NCI-H2081 (cell line): Measurements from ENCODE around the gene CTNND2.
"Not testable (repeated sequence)": the region's sequence is repeated elsewhere in the genome, so short reads cannot be mapped to it uniquely, and the experiment has no call there.

ENCODE experiments used
- DNase-seq, 2 experiments: peaks; one replicate each; lab custom pipeline; 2025; lab: John Stamatoyannopoulos, UW

CTNND2 gene

GRCh38 chr5:11313694-11314093 is 590.6 kb downstream of the CTNND2 start:
- DNase-seq, result not testable (repeated sequence)

GRCh38 chr5:11311731-11312130 is 592.5 kb downstream of the CTNND2 start:
- DNase-seq, result no peak

- DNase-seq, result no peak
Observed at GRCh38 chr5:11311272-11311671, 593.0 kb downstream of the CTNND2 start.

- no peak for DNase-seq
Observed at GRCh38 chr5:11310158-11310557, 594.1 kb downstream of the CTNND2 start.

- no peak for DNase-seq
Observed at GRCh38 chr5:11306365-11306764, 597.9 kb downstream of the CTNND2 start.

- DNase-seq, result no peak
Observed at GRCh38 chr5:11305245-11305644, 599.0 kb downstream of the CTNND2 start.

GRCh38 chr5:11304641-11305040 is 599.6 kb downstream of the CTNND2 start:
- DNase-seq, result no peak

- DNase-seq, result peak in 1 of 2 experiments; percentile 42
Observed at GRCh38 chr5:11302663-11303062, 601.6 kb downstream of the CTNND2 start.

- no peak for DNase-seq
Observed at GRCh38 chr5:11301171-11301570, 603.1 kb downstream of the CTNND2 start.

- DNase-seq, result no peak
Observed at GRCh38 chr5:11300736-11301135, 603.5 kb downstream of the CTNND2 start.

GRCh38 chr5:11298877-11299276 is 605.4 kb downstream of the CTNND2 start:
- no peak for DNase-seq

- no peak for DNase-seq
Observed at GRCh38 chr5:11293523-11293922, 610.7 kb downstream of the CTNND2 start.

- no peak for DNase-seq
Observed at GRCh38 chr5:11292648-11293356, 611.4 kb downstream of the CTNND2 start.

GRCh38 chr5:11289733-11290132 is 614.5 kb downstream of the CTNND2 start:
- no peak for DNase-seq

GRCh38 chr5:11289208-11289607 is 615.0 kb downstream of the CTNND2 start:
- DNase-seq, result no peak

GRCh38 chr5:11281842-11282241 is 622.4 kb downstream of the CTNND2 start:
- no peak for DNase-seq

- no peak for DNase-seq
Observed at GRCh38 chr5:11277323-11277722, 626.9 kb downstream of the CTNND2 start.

- no peak for DNase-seq
Observed at GRCh38 chr5:11273180-11273903, 630.9 kb downstream of the CTNND2 start.

GRCh38 chr5:11269515-11269914 is 634.7 kb downstream of the CTNND2 start:
- peak; percentile 15 to 64 for DNase-seq

GRCh38 chr5:11268891-11269290 is 635.4 kb downstream of the CTNND2 start:
- peak; percentile 92 to 98 for DNase-seq

GRCh38 chr5:11266331-11266730 is 637.9 kb downstream of the CTNND2 start:
- no peak for DNase-seq

- DNase-seq, result peak in 1 of 2 experiments; percentile 26
Observed at GRCh38 chr5:11261241-11261640, 643.0 kb downstream of the CTNND2 start.

- DNase-seq, result no peak
Observed at GRCh38 chr5:11258001-11258400, 646.2 kb downstream of the CTNND2 start.

GRCh38 chr5:11252523-11252922 is 651.7 kb downstream of the CTNND2 start:
- no peak for DNase-seq
